ENCODE measurements around the gene AGPS.

Gene AGPS

GRCh38 chr2:177432703-177433102 lies 40.1 kb downstream of the AGPS start:
- Histone ChIP-seq H3K79me2 (ENCODE audit: low read length) (peaks cover 17% of the 10 kb centered on the region), H3K36me3 (replicated peaks; ENCODE audit: low read depth, low read length) (peaks cover 34% of the 10 kb centered on the region), H3K9me3 (ENCODE audit: insufficient read depth, low read length) (peaks cover 13% of the 10 kb centered on the region; the same call in 1 of the 2 replicates), H3K4me2 (ENCODE audit: low read length) (no peak overlapping the region), H3K27ac (ENCODE audit: low read length) (no peak overlapping the region), H3K9ac (ENCODE audit: low read length) (no peak overlapping the region), H4K20me1 (ENCODE audit: insufficient read depth, low read length) (no peaks in the 10 kb centered on the region), H3K4me1 (ENCODE audit: low read length) (no peaks in the 10 kb centered on the region), H2AFZ (ENCODE audit: low read depth, low read length) (no peak overlapping the region), H3K27me3 (ENCODE audit: low read depth, low read length) (no peaks in the 10 kb centered on the region), H3K4me3 (ENCODE audit: low read length) (no peak overlapping the region)
- TF ChIP-seq EZH2phosphoT487 (IDR thresholded peaks at IDR 0.05; ENCODE audit: low read depth): no peak
- TF ChIP-seq CTCF (IDR thresholded peaks at IDR 0.05; ENCODE audit: low read depth, low read length): no peak

GRCh38 chr2:177433402-177433801 lies 40.8 kb downstream of the AGPS start:
- Histone ChIP-seq H3K36me3 (replicated peaks; ENCODE audit: low read depth, low read length) (peaks cover 34% of the 10 kb centered on the region), H3K4me1 (ENCODE audit: low read length) (no peaks in the 10 kb centered on the region), H3K9me3 (ENCODE audit: insufficient read depth, low read length) (peaks cover 13% of the 10 kb centered on the region; the same call in 1 of the 2 replicates), H2AFZ (ENCODE audit: low read depth, low read length) (no peak overlapping the region), H3K27me3 (ENCODE audit: low read depth, low read length) (no peaks in the 10 kb centered on the region), H4K20me1 (ENCODE audit: insufficient read depth, low read length) (no peaks in the 10 kb centered on the region), H3K4me2 (ENCODE audit: low read length) (no peak overlapping the region), H3K4me3 (ENCODE audit: low read length) (no peak overlapping the region), H3K27ac (ENCODE audit: low read length) (no peak overlapping the region), H3K9ac (ENCODE audit: low read length) (no peak overlapping the region), H3K79me2 (ENCODE audit: low read length) (peaks cover 13% of the 10 kb centered on the region)
- TF ChIP-seq CTCF (IDR thresholded peaks at IDR 0.05; ENCODE audit: low read depth, low read length) (no peak), EZH2phosphoT487 (IDR thresholded peaks at IDR 0.05; ENCODE audit: low read depth) (no peak)

GRCh38 chr2:177434475-177434874 lies 41.9 kb downstream of the AGPS start:
- Histone ChIP-seq H3K27me3 (ENCODE audit: low read depth, low read length) (no peaks in the 10 kb centered on the region), H3K4me1 (ENCODE audit: low read length) (no peaks in the 10 kb centered on the region), H2AFZ (ENCODE audit: low read depth, low read length) (no peak overlapping the region), H3K9ac (ENCODE audit: low read length) (no peak overlapping the region), H3K9me3 (ENCODE audit: insufficient read depth, low read length) (peaks cover 13% of the 10 kb centered on the region; the same call in 1 of the 2 replicates), H3K79me2 (ENCODE audit: low read length) (peaks cover 9% of the 10 kb centered on the region), H4K20me1 (ENCODE audit: insufficient read depth, low read length) (no peaks in the 10 kb centered on the region), H3K4me3 (ENCODE audit: low read length) (no peak overlapping the region), H3K4me2 (ENCODE audit: low read length) (no peak overlapping the region), H3K27ac (ENCODE audit: low read length) (no peak overlapping the region), H3K36me3 (replicated peaks; ENCODE audit: low read depth, low read length) (peaks cover 34% of the 10 kb centered on the region)
- TF ChIP-seq EZH2phosphoT487 (IDR thresholded peaks at IDR 0.05; ENCODE audit: low read depth) (no peak), CTCF (IDR thresholded peaks at IDR 0.05; ENCODE audit: low read depth, low read length) (no peak)

GRCh38 chr2:177445200-177445599 lies 52.6 kb downstream of the AGPS start:
- Histone ChIP-seq H3K4me2 (ENCODE audit: low read length) (no peak overlapping the region), H3K79me2 (ENCODE audit: low read length) (no peaks in the 10 kb centered on the region), H3K9ac (ENCODE audit: low read length) (no peak overlapping the region), H3K4me1 (ENCODE audit: low read length) (no peaks in the 10 kb centered on the region), H3K36me3 (replicated peaks; ENCODE audit: low read depth, low read length) (peaks cover 14% of the 10 kb centered on the region), H3K4me3 (ENCODE audit: low read length) (no peak overlapping the region), H2AFZ (ENCODE audit: low read depth, low read length) (no peak overlapping the region), H3K27ac (ENCODE audit: low read length) (no peak overlapping the region), H3K9me3 (ENCODE audit: insufficient read depth, low read length) (no peaks in the 10 kb centered on the region), H3K27me3 (ENCODE audit: low read depth, low read length) (no peaks in the 10 kb centered on the region), H4K20me1 (ENCODE audit: insufficient read depth, low read length) (no peaks in the 10 kb centered on the region)
- TF ChIP-seq CTCF (IDR thresholded peaks at IDR 0.05; ENCODE audit: low read depth, low read length): no peak
- TF ChIP-seq EZH2phosphoT487 (IDR thresholded peaks at IDR 0.05; ENCODE audit: low read depth): no peak

Data from OCI-LY3 (cell line).